NCI-H510A (cell line): ENCODE measurements around the gene CLN3.
A peak's percentile ranks its signal among the peaks of the same experiment; 100 is the strongest.
"Not testable (repeated sequence)": the region's sequence is repeated elsewhere in the genome, so short reads cannot be mapped to it uniquely, and the experiment has no call there.

ENCODE experiments used
- DNase-seq: peaks from one replicate; lab custom pipeline; 2025; lab: John Stamatoyannopoulos, UW

Gene CLN3

GRCh38 chr16:28491970-28492474 is at the start of gene CLN3:
CLN3 (minus strand) TSS chr16:28492074; CDS start chr16:28491759, 315 bp downstream.
- DNase-seq: peak; percentile 94

GRCh38 chr16:28540346-28540745 is 48.5 kb upstream of the CLN3 start:
- DNase-seq: no peak

GRCh38 chr16:28538733-28539596 is 47.1 kb upstream of the CLN3 start, which contains the start of gene NUPR1:
NUPR1 (minus strand) TSS chr16:28538974; CDS start chr16:28538907, 67 bp downstream.
- DNase-seq: no peak

- no peak for DNase-seq
Observed at GRCh38 chr16:28537964-28538732, 46.3 kb upstream of the CLN3 start.

- no peak for DNase-seq
Observed at GRCh38 chr16:28537076-28537475, 45.2 kb upstream of the CLN3 start.

GRCh38 chr16:28534542-28535373 is 42.9 kb upstream of the CLN3 start:
- no peak for DNase-seq

GRCh38 chr16:28532940-28533647 is 41.2 kb upstream of the CLN3 start:
- no peak for DNase-seq

- DNase-seq: no peak
Observed at GRCh38 chr16:28531777-28532744, 40.2 kb upstream of the CLN3 start.

GRCh38 chr16:28529124-28529523 is 37.2 kb upstream of the CLN3 start:
- DNase-seq: no peak

GRCh38 chr16:28528463-28528867 is 36.6 kb upstream of the CLN3 start:
- DNase-seq: no peak

- no peak for DNase-seq
Observed at GRCh38 chr16:28527985-28528384, 36.1 kb upstream of the CLN3 start.

GRCh38 chr16:28527100-28527785 is 35.4 kb upstream of the CLN3 start:
- not testable (repeated sequence) for DNase-seq

- no peak for DNase-seq
Observed at GRCh38 chr16:28526201-28527099, 34.6 kb upstream of the CLN3 start.

- no peak for DNase-seq
Observed at GRCh38 chr16:28524681-28525171, 32.9 kb upstream of the CLN3 start.

- no peak for DNase-seq
Observed at GRCh38 chr16:28522792-28523191, 30.9 kb upstream of the CLN3 start.

GRCh38 chr16:28521436-28521835 is 29.6 kb upstream of the CLN3 start:
- DNase-seq: no peak

- DNase-seq: no peak
Observed at GRCh38 chr16:28520672-28521071, 28.8 kb upstream of the CLN3 start.

- DNase-seq: no peak
Observed at GRCh38 chr16:28514246-28514645, 22.4 kb upstream of the CLN3 start.
